ENCODE results near the gene DSCAM. TPM values are rescaled to one million over a fixed set of nuclear protein-coding genes. Genes with fewer than 3 reads are reported as not detected.

Gene DSCAM
- total and polyA plus RNA-seq, 4 experiments from 2014 or later = not detected

DNA sequence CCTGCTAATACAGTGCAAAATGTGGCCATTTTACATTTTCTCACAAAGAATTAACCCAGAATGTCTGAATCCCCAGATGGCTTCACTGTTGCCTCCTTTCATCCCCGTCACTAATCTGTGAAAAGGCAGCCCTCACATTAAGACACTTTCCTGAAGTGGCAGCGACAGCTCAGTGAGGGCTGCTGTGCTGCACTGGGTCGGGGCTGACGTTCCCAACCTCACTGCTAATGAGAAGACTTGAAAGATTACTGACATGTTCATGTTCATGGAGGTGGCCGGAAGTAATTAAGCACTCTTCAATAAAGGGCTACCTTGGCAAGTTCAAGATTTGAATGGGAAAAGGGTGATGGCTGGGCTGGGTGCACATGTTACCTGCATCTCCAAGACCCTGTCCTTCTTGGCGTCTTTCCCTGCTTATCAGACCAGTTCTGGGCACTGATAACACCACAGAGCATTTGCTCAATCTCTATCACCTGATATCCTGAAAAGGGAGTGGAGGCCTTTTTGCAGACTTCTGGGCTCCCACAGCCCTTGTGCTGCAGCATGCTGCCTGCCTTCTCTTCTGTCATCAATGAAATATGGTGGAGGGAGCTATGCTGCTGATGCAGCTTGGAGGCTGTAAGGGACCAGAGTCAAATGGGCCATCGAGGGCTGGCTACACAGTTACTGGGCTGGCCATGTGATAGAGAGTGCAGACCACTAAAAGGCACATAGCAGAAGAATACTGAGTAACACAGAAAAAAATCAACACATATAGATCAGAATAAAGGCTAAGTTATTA is 596.3 kb downstream of the DSCAM start:
- Histone ChIP-seq H3K27ac (ENCODE audit: low read depth, low read length) (no peak overlapping the region), H3K4me1 (ENCODE audit: insufficient read depth, low read length) (no peaks in the 10 kb centered on the region), H3K4me3 (ENCODE audit: low read length in 2 of 2) (no peak overlapping the region), H3K27me3 (ENCODE audit: insufficient read depth, low read length) (no peaks in the 10 kb centered on the region), H3K36me3 (ENCODE audit: insufficient read depth, low read length) (no peaks in the 10 kb centered on the region), H3K9me3 (ENCODE audit: control insufficient read depth in 1 of 2, low read length in 2 of 2) (no peaks in the 10 kb centered on the region)
- H3K27me3 Mint-ChIP-seq = no peaks in the 10 kb centered on the region
- DNase-seq = no peak
- no peaks in the 10 kb centered on the region for H3K4me1 Mint-ChIP-seq
- CTCF ChIA-PET (ENCODE audit: partially characterized antibody) = no interaction called here
- H3K27ac Mint-ChIP-seq = no peak overlapping the region
- no peak overlapping the region for H3K4me3 Mint-ChIP-seq
- no peaks in the 10 kb centered on the region for H3K36me3 Mint-ChIP-seq
- POLR2A ChIA-PET (ENCODE audit: partially characterized antibody) = no interaction called here
- intact Hi-C loops (cut with micrococcal nuclease) = no loop called here
- peaks cover 0 to 40% (median 26%) of the 10 kb centered on the region in 8 donors for H3K9me3 Mint-ChIP-seq

DNA sequence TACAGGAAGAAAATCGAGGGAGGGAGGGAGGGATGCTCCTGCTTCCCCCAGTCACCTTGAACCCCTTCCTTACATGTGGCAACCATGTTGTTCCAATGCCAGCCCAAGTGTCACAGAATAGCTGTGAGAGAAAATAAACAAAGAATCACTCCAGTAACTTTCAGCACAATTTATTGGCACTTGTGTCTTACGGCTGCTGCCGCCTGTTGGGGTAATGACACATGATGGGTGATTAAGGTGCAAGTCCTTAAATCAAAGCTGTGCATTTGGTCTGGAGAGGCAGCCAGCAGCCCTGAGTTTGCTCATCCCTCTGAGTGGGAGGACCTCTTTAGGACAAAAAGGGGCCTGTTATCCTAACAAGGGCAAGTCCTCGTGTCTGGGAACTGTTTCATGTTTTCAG is 602.0 kb downstream of the DSCAM start:
- DNase-seq = no peak
- Mint-ChIP-seq H3K27me3 (no peaks in the 10 kb centered on the region), H3K4me3 (no peak overlapping the region), H3K4me1 (no peaks in the 10 kb centered on the region), H3K27ac (no peak overlapping the region), H3K9me3 (peaks cover 0 to 37% (median 18%) of the 10 kb centered on the region in 8 donors), H3K36me3 (no peaks in the 10 kb centered on the region)
- no peaks in the 10 kb centered on the region for H3K4me1 ChIP-seq (ENCODE audit: insufficient read depth, low read length)
- no peak overlapping the region for H3K27ac ChIP-seq (ENCODE audit: low read depth, low read length)
- intact Hi-C loops (cut with micrococcal nuclease) = no loop called here
- no peaks in the 10 kb centered on the region for H3K36me3 ChIP-seq (ENCODE audit: insufficient read depth, low read length)
- ChIA-PET POLR2A (ENCODE audit: partially characterized antibody) (no interaction called here), CTCF (ENCODE audit: partially characterized antibody) (no interaction called here)
- no peaks in the 10 kb centered on the region for H3K27me3 ChIP-seq (ENCODE audit: insufficient read depth, low read length)
- no peaks in the 10 kb centered on the region for H3K9me3 ChIP-seq (ENCODE audit: control insufficient read depth in 1 of 2, low read length in 2 of 2)
- H3K4me3 ChIP-seq (ENCODE audit: low read length in 2 of 2) = no peak overlapping the region

DNA sequence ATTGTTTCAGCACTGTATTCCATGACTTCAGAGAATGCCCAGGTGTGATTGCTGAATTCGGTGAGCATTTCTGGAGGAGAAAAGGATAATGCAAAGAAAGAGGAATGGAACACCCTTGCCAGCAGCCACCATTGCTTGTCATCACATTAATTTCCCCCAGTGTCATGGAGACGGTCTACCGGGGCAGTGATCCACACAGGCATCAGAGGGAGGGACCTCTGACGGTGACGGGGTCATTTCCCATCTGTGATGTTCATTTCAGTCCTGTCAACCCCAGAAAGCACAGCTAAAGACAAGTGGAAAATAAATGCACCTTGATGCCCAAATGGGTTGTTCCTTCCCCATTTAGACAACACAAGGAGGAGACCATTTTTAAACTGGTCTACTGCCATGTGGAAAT is 603.3 kb downstream of the DSCAM start:
- no peak overlapping the region for H3K4me3 Mint-ChIP-seq
- H3K36me3 Mint-ChIP-seq = no peaks in the 10 kb centered on the region
- H3K36me3 ChIP-seq (ENCODE audit: insufficient read depth, low read length) = no peaks in the 10 kb centered on the region
- peaks cover 0 to 31% (median 15%) of the 10 kb centered on the region in 8 donors for H3K9me3 Mint-ChIP-seq
- H3K27ac Mint-ChIP-seq = no peak overlapping the region
- no peaks in the 10 kb centered on the region for H3K27me3 ChIP-seq (ENCODE audit: insufficient read depth, low read length)
- H3K4me1 Mint-ChIP-seq = no peaks in the 10 kb centered on the region
- H3K27ac ChIP-seq (ENCODE audit: low read depth, low read length) = no peak overlapping the region
- intact Hi-C loops (cut with micrococcal nuclease) = no loop called here
- DNase-seq = no peak
- no peaks in the 10 kb centered on the region for H3K27me3 Mint-ChIP-seq
- no peak overlapping the region for H3K4me3 ChIP-seq (ENCODE audit: low read length in 2 of 2)
- H3K4me1 ChIP-seq (ENCODE audit: insufficient read depth, low read length) = no peaks in the 10 kb centered on the region
- no peaks in the 10 kb centered on the region for H3K9me3 ChIP-seq (ENCODE audit: control insufficient read depth in 1 of 2, low read length in 2 of 2)
- POLR2A ChIA-PET (ENCODE audit: partially characterized antibody) = no interaction called here
- CTCF ChIA-PET (ENCODE audit: partially characterized antibody) = no interaction called here

DNA sequence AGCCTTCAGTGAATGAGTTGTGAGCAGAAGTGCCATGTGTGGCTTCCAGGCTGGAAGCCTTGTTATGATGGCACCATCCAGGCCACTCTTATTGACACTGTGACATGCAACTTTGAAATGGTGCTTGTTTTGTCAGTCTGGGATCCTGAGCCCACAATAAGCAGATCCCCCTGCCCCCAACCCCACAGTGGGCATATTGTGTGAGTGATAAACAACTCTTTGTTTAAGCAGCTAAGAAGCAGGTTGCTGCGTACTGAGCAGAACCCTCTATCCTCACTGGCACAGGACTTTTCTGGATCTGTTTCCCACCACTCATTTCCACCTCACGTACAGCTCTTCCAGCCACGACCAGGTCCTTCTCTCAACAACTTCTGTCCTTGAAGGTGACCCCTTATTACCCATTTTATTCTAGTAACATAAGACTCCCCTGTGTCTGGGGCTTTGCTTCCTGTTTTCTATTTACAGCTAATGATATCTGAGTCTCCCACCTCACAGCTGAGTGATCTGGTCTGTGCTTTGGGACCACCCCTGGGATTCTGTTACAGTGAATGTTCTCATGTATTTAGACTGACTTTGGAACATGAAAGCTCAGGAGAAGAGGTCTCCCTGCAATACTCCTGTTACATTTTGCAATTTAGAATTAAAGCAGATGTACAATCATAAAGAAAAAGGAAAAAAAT is 604.2 kb downstream of the DSCAM start:
- no peaks in the 10 kb centered on the region for H3K27me3 ChIP-seq (ENCODE audit: insufficient read depth, low read length)
- ChIA-PET CTCF (ENCODE audit: partially characterized antibody) (no interaction called here), POLR2A (ENCODE audit: partially characterized antibody) (no interaction called here)
- Mint-ChIP-seq H3K4me3 (no peak overlapping the region), H3K36me3 (no peaks in the 10 kb centered on the region), H3K27ac (no peak overlapping the region), H3K27me3 (no peaks in the 10 kb centered on the region), H3K4me1 (no peaks in the 10 kb centered on the region), H3K9me3 (peaks cover 0 to 23% (median 10%) of the 10 kb centered on the region in 8 donors)
- DNase-seq = no peak
- no peak overlapping the region for H3K27ac ChIP-seq (ENCODE audit: low read depth, low read length)
- H3K36me3 ChIP-seq (ENCODE audit: insufficient read depth, low read length) = no peaks in the 10 kb centered on the region
- H3K4me1 ChIP-seq (ENCODE audit: insufficient read depth, low read length) = no peaks in the 10 kb centered on the region
- H3K4me3 ChIP-seq (ENCODE audit: low read length in 2 of 2) = no peak overlapping the region
- no peaks in the 10 kb centered on the region for H3K9me3 ChIP-seq (ENCODE audit: control insufficient read depth in 1 of 2, low read length in 2 of 2)
- intact Hi-C loops (cut with micrococcal nuclease) = no loop called here

DNA sequence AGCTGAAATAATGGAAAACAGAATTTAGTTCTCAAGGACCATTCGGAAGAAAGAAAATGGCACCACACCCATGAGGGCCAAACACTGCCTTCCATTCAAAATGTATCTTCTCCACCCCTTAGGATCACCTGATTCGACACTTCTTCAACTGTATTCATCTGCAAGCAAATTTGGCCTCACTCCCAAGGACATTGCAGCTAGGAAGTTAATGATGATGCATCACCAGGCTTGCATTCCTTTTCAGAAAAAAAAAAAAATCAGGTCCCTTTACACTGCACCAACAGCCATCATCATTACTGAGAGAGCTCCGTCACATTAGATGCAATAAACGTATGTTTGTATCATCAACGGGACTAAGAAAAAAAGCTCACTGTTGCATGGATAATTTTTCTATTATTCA is 611.4 kb downstream of the DSCAM start:
- H3K27me3 Mint-ChIP-seq = no peaks in the 10 kb centered on the region
- H3K4me1 Mint-ChIP-seq = no peaks in the 10 kb centered on the region

DNA sequence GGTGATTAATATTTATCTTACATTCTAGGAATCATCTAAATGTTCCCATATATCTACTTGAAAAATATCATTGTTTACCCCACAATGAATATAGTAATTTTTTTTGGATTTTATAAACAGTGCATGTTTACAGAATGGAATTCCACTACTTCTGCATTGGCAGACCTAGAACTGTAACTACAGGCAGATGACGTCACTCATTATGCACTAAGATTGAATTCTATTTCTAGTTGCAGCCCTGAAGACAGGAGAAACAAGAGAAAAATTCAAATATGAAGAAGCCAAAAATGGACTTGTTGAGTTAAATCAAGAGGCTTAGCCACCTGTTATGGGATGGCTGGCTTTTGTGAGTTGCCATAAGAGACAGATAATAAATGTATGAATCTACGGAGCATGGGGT is 615.0 kb downstream of the DSCAM start:
- Mint-ChIP-seq H3K27ac (no peak overlapping the region), H3K4me1 (no peaks in the 10 kb centered on the region), H3K9me3 (peaks cover 0 to 7% (median 3%) of the 10 kb centered on the region in 8 donors), H3K27me3 (no peaks in the 10 kb centered on the region), H3K4me3 (no peak overlapping the region), H3K36me3 (no peaks in the 10 kb centered on the region)
- no peak for DNase-seq
- intact Hi-C loops (cut with micrococcal nuclease) = no loop called here
- H3K27me3 ChIP-seq (ENCODE audit: insufficient read depth, low read length) = no peaks in the 10 kb centered on the region
- H3K9me3 ChIP-seq (ENCODE audit: control insufficient read depth in 1 of 2, low read length in 2 of 2) = no peaks in the 10 kb centered on the region
- CTCF ChIA-PET (ENCODE audit: partially characterized antibody) = no interaction called here
- H3K4me1 ChIP-seq (ENCODE audit: insufficient read depth, low read length) = no peaks in the 10 kb centered on the region
- H3K27ac ChIP-seq (ENCODE audit: low read depth, low read length) = no peak overlapping the region
- POLR2A ChIA-PET (ENCODE audit: partially characterized antibody) = no interaction called here
- no peak overlapping the region for H3K4me3 ChIP-seq (ENCODE audit: low read length in 2 of 2)
- no peaks in the 10 kb centered on the region for H3K36me3 ChIP-seq (ENCODE audit: insufficient read depth, low read length)

More for the DNA sequence above, 611.4 kb downstream of the DSCAM start:
- Histone ChIP-seq H3K27me3 (ENCODE audit: insufficient read depth, low read length) (no peaks in the 10 kb centered on the region), H3K27ac (ENCODE audit: low read depth, low read length) (no peak overlapping the region), H3K4me3 (ENCODE audit: low read length in 2 of 2) (no peak overlapping the region), H3K4me1 (ENCODE audit: insufficient read depth, low read length) (no peaks in the 10 kb centered on the region), H3K9me3 (ENCODE audit: control insufficient read depth in 1 of 2, low read length in 2 of 2) (no peaks in the 10 kb centered on the region), H3K36me3 (ENCODE audit: insufficient read depth, low read length) (no peaks in the 10 kb centered on the region)
- Mint-ChIP-seq H3K27ac (no peak overlapping the region), H3K36me3 (no peaks in the 10 kb centered on the region), H3K4me3 (no peak overlapping the region), H3K9me3 (peaks cover 0 to 6% (median 3%) of the 10 kb centered on the region in 8 donors)
- POLR2A ChIA-PET (ENCODE audit: partially characterized antibody) = no interaction called here
- CTCF ChIA-PET (ENCODE audit: partially characterized antibody) = interaction anchor here (0.6 kb wide), 1 partner anchor 36 kb away, joined by 3 read pairs; no protein-coding TSS in a partner anchor
- DNase-seq = no peak
- intact Hi-C loops (cut with micrococcal nuclease) = no loop called here

DNA sequence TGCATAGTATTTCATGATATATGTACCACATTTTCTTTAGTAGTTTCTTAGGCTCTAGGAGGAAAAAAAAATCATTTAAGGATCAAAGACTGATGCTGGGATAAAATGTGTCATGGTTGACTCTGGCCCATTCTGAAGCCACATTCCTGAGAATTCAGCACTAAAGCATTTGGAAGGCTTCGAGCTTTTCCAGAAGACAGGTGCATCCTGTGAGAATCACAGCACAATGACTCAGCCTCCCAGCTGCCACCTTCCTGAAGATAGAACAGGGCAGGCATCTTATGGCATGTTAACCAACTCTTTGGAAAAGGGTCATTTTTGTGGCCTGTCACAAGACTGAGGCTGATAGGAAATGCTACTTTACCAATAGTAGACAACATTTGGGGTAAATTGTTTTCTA is 619.9 kb downstream of the DSCAM start:
- H3K27me3 ChIP-seq (ENCODE audit: insufficient read depth, low read length) = no peaks in the 10 kb centered on the region
- H3K36me3 ChIP-seq (ENCODE audit: insufficient read depth, low read length) = no peaks in the 10 kb centered on the region
- Mint-ChIP-seq H3K4me3 (no peak overlapping the region), H3K36me3 (no peaks in the 10 kb centered on the region), H3K9me3 (peaks cover 0 to 9% (median 4%) of the 10 kb centered on the region in 8 donors), H3K27me3 (no peaks in the 10 kb centered on the region), H3K4me1 (no peaks in the 10 kb centered on the region), H3K27ac (no peak overlapping the region)
- no peak overlapping the region for H3K4me3 ChIP-seq (ENCODE audit: low read length in 2 of 2)
- intact Hi-C loops (cut with micrococcal nuclease) = no loop called here
- POLR2A ChIA-PET (ENCODE audit: partially characterized antibody) = interaction anchor here (0.7 kb wide), 1 partner anchor 50 kb away, joined by 3 read pairs; no protein-coding TSS in a partner anchor
- H3K27ac ChIP-seq (ENCODE audit: low read depth, low read length) = no peak overlapping the region
- DNase-seq = no peak
- H3K9me3 ChIP-seq (ENCODE audit: control insufficient read depth in 1 of 2, low read length in 2 of 2) = no peaks in the 10 kb centered on the region
- CTCF ChIA-PET (ENCODE audit: partially characterized antibody) = no interaction called here
- H3K4me1 ChIP-seq (ENCODE audit: insufficient read depth, low read length) = no peaks in the 10 kb centered on the region
